Bronchial epithelial cell (primary cell): ENCODE measurements around the gene KIRREL2. TPM values are rescaled to one million over a fixed set of nuclear protein-coding genes. Genes with fewer than 3 reads are reported as not detected.

Experiments used
- DNase-seq: peaks from one replicate; pipeline ENCODE4 v3.0.0-alpha.2; 2010; ENCODE audit warnings: low read depth
- FAIRE-seq: peaks from 2 replicates; lab custom pipeline; 2011; peaks lifted over from hg19 to GRCh38; lab: Jason Lieb, UNC
- H3K27me3 ChIP-seq: 2 replicates; pipeline ENCODE4 v1.5.1; 2011; ENCODE audit warnings: low read length; ENCODE audit not compliant: control insufficient read depth, insufficient read depth
- H3K36me3 ChIP-seq: 2 replicates; pipeline ENCODE4 v1.5.1; 2011; ENCODE audit warnings: low read length; ENCODE audit not compliant: control insufficient read depth, insufficient read depth
- H3K4me3 ChIP-seq: 2 replicates; pipeline ENCODE4 v1.5.1; 2011; ENCODE audit warnings: mild to moderate bottlenecking, low read depth, low read length, control low read depth
- CTCF ChIP-seq: IDR thresholded peaks from 2 replicates; pipeline ENCODE4 v1.5.1; 2011; ENCODE audit warnings: mild to moderate bottlenecking, moderate library complexity, low read length, control low read depth, inconsistent platforms; ENCODE audit not compliant: insufficient read depth, severe bottlenecking
- total RNA-seq: library from RNA; depleted of rRNA; stranded (reverse); fragments of >200 nt; gene quantifications from 2 replicates; pipeline ENCODE4 v1.2.1, GENCODE V29; 2014

KIRREL2 gene
- total RNA-seq, 1 donor from 2014 or later: not detected

GRCh38 chr19:35852029-35852780 is 4.5 kb upstream of the KIRREL2 start, which contains the start of gene NPHS1:
TSS of gene NPHS1 (minus strand) at chr19:35852504. CDS start at chr19:35851837, 667 bp downstream.
- Histone ChIP-seq H3K4me3 (no peak within 1 kb of the TSS), H3K36me3 (no peaks in the 10 kb centered on the region), H3K27me3 (peaks cover 17% of the 10 kb centered on the region)
- DNase-seq: no peak
- no peak for FAIRE-seq
- no peak for TF ChIP-seq CTCF

DNA sequence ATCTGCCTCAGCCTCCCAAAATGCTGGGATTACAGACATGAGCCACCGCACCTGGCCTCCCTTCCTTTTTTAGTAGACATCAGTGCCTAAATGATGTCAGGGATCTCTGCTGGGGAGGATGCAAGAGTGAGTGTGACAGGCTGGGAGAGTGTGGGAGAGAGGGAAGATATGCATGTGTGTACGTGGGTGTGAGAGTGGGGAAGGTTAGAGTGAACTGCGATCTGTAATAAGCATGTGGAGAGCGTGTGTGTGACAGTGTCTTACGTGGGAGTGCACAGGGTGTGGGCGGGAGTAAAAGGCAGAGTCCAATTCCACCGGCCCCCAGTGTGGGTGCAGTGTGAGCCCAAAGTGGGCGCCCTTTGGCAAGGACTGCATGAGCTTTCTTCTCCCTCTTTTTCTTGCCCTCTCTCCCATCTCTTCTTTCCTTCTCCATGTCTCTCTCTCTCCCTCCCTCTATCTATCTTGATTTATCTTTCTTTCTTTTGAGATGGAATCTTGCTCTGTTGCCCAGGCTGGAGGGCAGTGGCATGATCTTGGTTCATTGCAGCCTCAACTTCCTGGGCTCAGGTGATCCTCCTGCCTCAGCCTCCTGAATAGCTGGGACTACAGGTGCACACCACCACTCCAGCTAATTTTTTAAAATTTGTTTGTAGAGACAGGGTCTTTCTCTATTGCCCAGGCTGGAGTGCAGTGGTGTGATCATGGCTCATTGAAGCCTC is 3.5 kb upstream of the KIRREL2 start:
- Histone ChIP-seq H3K27me3 (peaks cover 18% of the 10 kb centered on the region), H3K36me3 (no peaks in the 10 kb centered on the region), H3K4me3 (no peak overlapping the region)
- no peak for TF ChIP-seq CTCF
- DNase-seq: no peak
- no peak for FAIRE-seq

DNA sequence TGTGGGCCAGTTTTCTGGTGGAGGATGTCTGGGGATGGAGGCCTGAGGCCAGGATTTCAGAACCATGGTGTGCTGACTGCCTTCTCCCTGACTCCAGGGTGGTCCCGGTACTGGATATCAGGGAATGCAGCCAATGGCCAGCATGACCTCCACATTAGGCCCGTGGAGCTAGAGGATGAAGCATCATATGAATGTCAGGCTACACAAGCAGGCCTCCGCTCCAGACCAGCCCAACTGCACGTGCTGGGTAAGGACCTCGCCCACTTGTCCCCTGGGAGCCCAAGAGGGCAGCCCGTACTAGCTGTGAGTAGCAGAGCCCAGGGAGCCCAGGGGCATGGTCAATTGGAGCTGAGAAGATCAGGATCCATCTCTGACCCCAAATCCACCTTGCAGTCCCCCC is 1.6 kb downstream of the KIRREL2 start:
- DNase-seq (no peak), FAIRE-seq (no peak)
- no peak for TF ChIP-seq CTCF
- Histone ChIP-seq H3K4me3 (no peak overlapping the region), H3K27me3 (peaks cover 21% of the 10 kb centered on the region), H3K36me3 (no peaks in the 10 kb centered on the region)

DNA sequence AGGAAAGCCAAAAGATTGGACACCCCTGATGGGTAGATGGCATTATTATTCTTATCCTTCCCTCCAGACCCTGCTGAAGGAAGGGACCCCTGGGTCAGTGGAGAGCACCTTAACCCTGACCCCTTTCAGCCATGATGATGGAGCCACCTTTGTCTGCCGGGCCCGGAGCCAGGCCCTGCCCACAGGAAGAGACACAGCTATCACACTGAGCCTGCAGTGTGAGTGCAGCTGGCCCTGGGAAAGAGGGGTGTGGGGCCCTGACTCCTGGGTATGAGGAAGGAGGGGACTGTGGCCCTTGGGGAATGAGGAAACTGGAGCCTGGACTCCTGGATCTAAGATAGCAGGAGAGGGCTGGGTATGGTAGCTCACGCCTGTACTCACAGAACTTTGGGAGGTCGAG is 2.7 kb downstream of the KIRREL2 start:
- Histone ChIP-seq H3K4me3 (no peak overlapping the region), H3K27me3 (peaks cover 21% of the 10 kb centered on the region), H3K36me3 (no peaks in the 10 kb centered on the region)
- FAIRE-seq (no peak), DNase-seq (no peak)
- no peak for TF ChIP-seq CTCF

DNA sequence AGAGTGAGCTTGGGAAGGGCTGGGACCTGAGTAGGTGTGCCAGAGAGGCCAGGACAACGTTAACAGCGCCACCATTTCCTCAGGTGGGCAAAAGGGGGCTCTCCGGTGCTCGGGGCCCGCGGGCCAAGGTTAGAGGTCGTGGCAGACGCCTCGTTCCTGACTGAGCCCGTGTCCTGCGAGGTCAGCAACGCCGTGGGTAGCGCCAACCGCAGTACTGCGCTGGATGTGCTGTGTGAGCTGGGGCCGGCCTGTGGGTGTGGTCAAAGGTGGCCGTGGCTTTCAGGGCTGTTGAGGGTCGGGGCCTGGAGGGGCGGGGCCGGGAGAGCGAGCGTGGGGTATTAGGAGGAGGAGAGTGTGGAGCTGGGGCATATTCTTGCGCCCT is 3.7 kb downstream of the KIRREL2 start:
- FAIRE-seq (no peak), DNase-seq (no peak)
- no peaks in the 10 kb centered on the region for H3K36me3 ChIP-seq
- H3K27me3 ChIP-seq: peaks cover 21% of the 10 kb centered on the region
- TF ChIP-seq CTCF: no peak
- H3K4me3 ChIP-seq: no peak overlapping the region
